ENCODE results near the gene MGAM2.

- TF ChIP-seq ZC3H10 (CRISPR knock-in tag; IDR thresholded peaks at IDR 0.05) (no peak), ZNF565 (CRISPR knock-in tag; conservative IDR thresholded peaks at IDR 0.05; ENCODE audit: low read depth) (no peak), PATZ1 (CRISPR knock-in tag; IDR thresholded peaks at IDR 0.05; ENCODE audit: borderline replicate concordance) (no peak), CREB5 (CRISPR knock-in tag; IDR thresholded peaks at IDR 0.05; ENCODE audit: low read depth) (no peak), ZNF8 (CRISPR knock-in tag; IDR thresholded peaks at IDR 0.05) (no peak), ZFP3 (CRISPR knock-in tag; IDR thresholded peaks at IDR 0.05) (no peak), SNAI2 (CRISPR knock-in tag; IDR thresholded peaks at IDR 0.05) (no peak), TSHZ2 (CRISPR knock-in tag; IDR thresholded peaks at IDR 0.05) (no peak), CSDC2 (CRISPR knock-in tag; IDR thresholded peaks at IDR 0.05) (no peak), RARB (CRISPR knock-in tag; IDR thresholded peaks at IDR 0.05) (no peak), BACH2 (CRISPR knock-in tag; IDR thresholded peaks at IDR 0.05; ENCODE audit: borderline replicate concordance) (no peak)
These were observed 136.9 kb downstream of the MGAM2 start for GRCh38 chr7:142248166-142249160.

Measured in SK-N-SH treated with all-trans-retinoic acid at 6 μM for 48 hours (cell line).